Skeletal muscle satellite cell (primary cell): ENCODE measurements around the gene PCNX3.

Experiments used
- H3K27me3 ChIP-seq: 2 replicates; pipeline ENCODE4 v1.7.0; 2013; ENCODE audit warnings: low read length; ENCODE audit not compliant: control insufficient read depth, insufficient read depth
- H3K36me3 ChIP-seq: 2 replicates; pipeline ENCODE4 v1.7.0; 2013; ENCODE audit warnings: mild to moderate bottlenecking, control low read depth, low read length; ENCODE audit not compliant: insufficient read depth
- H3K4me1 ChIP-seq: 2 replicates; pipeline ENCODE4 v1.7.0; 2013; ENCODE audit warnings: low read length; ENCODE audit not compliant: control insufficient read depth, insufficient read depth
- H3K4me2 ChIP-seq: 2 replicates; pipeline ENCODE4 v1.7.0; 2013; ENCODE audit warnings: mild to moderate bottlenecking, low read length
- H3K4me3 ChIP-seq: 2 replicates; pipeline ENCODE4 v1.7.0; 2013; ENCODE audit warnings: low read length
- H3K9ac ChIP-seq: 2 replicates; pipeline ENCODE4 v1.7.0; 2013; ENCODE audit warnings: mild to moderate bottlenecking, low read depth, low read length, moderate library complexity
- H3K9me3 ChIP-seq: replicated peaks from 2 replicates; pipeline ENCODE4 v1.7.0; 2013; ENCODE audit warnings: mild to moderate bottlenecking, control low read depth, low read length

PCNX3 gene

DNA sequence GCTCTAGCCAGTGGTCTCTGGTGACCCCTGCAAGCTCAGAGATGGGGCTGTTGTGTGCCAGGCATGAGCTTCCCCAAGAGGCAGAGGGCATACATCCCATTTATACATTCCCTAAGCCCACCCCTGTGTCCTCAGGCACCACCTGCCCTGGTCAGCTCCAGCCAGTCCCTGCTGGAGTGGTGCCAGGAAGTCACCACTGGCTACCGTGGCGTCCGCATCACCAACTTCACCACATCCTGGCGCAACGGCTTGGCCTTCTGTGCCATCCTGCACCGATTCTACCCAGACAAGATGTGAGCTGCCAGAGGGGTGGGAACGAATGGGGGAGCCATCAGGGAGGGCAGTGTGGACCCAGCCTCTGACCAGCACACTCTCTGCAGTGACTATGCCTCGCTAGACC lies 31.5 kb upstream of the PCNX3 start:
- no peak overlapping the region for H3K4me3 ChIP-seq
- H3K4me2 ChIP-seq = no peak overlapping the region
- H3K36me3 ChIP-seq = peaks cover 62% of the 10 kb centered on the region
- H3K9ac ChIP-seq = no peak overlapping the region
- no peaks in the 10 kb centered on the region for H3K9me3 ChIP-seq
- peaks cover 12% of the 10 kb centered on the region for H3K4me1 ChIP-seq
- no peaks in the 10 kb centered on the region for H3K27me3 ChIP-seq

DNA sequence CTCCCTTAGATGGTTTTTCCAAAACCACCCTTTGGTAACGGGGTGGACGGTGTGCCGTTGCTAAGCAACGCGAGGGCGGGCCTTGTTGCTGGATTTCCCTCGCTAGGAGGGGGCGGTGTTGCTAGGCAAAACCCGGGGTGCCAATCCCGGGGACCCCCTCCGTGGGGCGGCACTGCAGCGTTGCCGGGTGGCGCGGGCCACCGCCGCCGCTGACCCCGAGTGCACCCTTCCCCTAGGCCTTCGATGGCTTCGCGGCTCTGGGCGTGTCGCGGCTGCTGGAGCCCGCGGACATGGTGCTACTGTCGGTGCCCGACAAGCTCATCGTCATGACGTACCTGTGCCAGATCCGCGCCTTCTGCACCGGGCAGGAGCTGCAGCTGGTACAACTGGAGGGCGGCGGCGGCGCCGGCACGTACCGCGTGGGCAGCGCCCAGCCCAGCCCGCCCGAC lies 30.8 kb upstream of the PCNX3 start:
- Histone ChIP-seq H3K4me1 (peaks cover 12% of the 10 kb centered on the region), H3K9me3 (no peaks in the 10 kb centered on the region), H3K27me3 (no peaks in the 10 kb centered on the region), H3K9ac (no peak overlapping the region), H3K4me3 (no peak overlapping the region), H3K36me3 (peaks cover 58% of the 10 kb centered on the region), H3K4me2 (no peak overlapping the region)

DNA sequence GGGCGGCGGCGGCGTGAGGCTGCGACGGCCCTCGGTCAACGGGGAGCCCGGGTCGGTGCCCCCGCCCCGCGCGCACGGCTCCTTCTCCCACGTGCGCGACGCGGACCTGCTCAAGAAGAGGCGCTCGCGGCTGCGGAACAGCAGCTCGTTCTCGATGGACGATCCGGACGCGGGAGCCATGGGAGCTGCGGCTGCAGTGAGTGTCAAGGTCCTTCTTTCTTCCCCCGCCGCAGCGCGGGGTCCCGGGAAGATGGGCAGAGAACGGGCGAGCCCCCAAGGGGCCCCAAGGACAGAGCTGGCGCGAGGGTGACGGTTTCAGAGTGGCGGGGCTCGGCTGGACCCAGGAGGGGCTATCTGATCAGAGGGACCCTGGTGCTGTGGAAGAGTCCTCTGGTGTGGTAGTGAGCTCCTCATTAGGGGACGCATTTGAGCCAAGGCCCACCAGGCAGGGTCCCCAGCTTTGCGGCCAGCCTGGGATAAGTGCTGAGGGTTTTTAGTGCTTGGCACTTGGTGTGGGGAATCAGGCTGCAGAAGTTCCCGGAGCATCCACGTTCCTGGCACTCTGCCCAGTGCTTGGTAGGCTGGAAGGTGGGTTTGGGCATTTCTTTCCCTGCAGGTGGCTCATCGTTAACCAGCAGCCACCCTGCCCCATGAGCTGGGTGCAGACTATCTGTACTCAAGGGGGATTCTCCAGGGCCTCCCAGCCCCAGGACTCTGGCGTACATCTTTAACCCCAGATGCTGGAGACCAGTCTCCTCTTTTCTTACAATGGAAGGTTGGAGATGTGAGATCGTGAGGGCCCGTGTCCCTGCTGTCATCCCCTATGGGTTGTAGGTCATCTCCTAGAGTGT lies 30.0 kb upstream of the PCNX3 start:
- H3K36me3 ChIP-seq = peaks cover 50% of the 10 kb centered on the region
- no peak overlapping the region for H3K4me3 ChIP-seq
- H3K27me3 ChIP-seq = no peaks in the 10 kb centered on the region
- no peak overlapping the region for H3K9ac ChIP-seq
- no peaks in the 10 kb centered on the region for H3K9me3 ChIP-seq
- H3K4me1 ChIP-seq = peaks cover 12% of the 10 kb centered on the region
- no peak overlapping the region for H3K4me2 ChIP-seq

DNA sequence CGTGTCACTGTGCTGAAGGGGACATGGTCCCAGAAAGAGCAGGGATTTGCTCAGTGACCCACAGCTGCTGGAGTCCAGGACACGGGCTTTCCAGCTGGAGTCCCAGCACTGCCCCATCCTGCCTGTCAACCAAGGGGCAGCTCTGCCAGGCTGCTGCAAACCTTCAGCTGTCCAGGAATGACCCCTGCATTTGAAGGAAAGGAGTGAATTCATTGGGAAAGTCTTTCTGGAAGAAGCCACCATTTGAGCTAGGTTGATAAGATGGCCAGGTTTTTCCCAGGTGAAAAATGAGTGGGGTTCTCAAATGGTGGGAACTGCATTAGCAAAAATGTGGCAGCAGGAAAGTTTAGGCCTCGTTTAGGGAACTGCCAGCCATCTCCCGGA lies 29.3 kb upstream of the PCNX3 start:
- Histone ChIP-seq H3K4me2 (no peak overlapping the region), H3K9me3 (no peaks in the 10 kb centered on the region), H3K36me3 (peaks cover 44% of the 10 kb centered on the region), H3K27me3 (no peaks in the 10 kb centered on the region), H3K9ac (no peak overlapping the region), H3K4me1 (peaks cover 12% of the 10 kb centered on the region), H3K4me3 (no peak overlapping the region)

DNA sequence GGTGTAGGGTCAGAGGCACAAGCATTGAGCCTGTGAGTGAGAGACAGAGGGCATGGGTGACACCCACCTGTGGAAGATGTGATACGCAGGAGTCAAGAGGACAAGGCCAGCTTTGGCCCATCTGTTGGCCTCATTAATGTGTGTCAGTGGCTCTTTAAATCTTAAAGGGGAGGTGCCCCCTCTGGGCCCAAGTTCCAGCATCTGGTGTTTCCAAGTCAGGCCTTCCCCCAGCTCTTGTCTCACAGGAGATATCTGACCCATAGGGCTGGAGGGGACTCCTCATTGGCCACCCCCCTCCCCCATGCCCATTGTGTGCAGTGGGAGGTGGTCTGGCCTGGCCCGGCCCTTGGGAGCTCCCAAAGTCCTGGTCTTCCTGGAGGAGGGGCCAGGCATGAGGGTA lies 28.9 kb upstream of the PCNX3 start:
- Histone ChIP-seq H3K36me3 (peaks cover 41% of the 10 kb centered on the region), H3K9me3 (no peaks in the 10 kb centered on the region), H3K9ac (no peak overlapping the region), H3K4me3 (no peak overlapping the region), H3K4me2 (no peak overlapping the region), H3K4me1 (peaks cover 12% of the 10 kb centered on the region), H3K27me3 (no peaks in the 10 kb centered on the region)

DNA sequence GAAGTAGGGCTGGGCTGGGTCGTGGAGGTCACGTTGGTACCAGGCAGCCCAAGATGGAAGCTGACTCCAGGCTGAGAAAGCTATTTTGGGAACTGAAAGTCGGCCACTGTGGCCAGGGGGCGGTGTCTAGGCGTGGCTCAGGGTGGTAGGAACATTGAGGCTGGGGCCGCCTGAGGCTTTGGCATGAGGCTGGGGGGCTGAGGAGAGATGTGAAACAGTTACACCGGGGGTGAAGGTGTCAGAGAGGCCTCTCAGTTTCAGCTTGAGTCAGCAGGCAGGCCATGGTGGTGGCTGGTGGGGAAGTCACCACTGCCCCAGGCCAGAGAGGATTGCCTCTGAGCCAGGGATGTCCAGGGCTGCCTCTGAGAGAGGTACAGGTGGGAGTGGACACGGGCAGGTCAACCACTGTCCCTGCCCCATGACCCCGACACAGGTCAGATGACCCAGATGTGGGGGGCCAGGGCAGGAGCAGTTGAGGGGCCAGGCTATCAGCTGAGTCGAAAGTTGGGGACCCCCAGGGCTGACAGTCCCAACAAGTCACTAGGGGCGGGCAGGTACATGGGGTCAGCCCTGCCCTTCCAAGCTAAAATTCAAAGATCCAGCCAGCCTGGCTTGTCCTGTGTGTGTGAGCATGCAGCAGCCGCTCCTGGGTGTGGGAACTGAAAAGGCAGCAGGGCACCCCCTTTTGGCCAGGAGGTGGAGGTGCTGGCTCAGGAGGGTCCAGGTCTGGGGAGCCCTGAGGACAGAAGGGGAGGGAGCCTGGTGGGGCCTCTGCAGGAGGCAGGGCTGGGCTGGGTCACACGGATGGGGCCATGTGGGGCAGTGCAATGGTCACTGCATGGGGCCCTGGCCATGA lies 27.1 kb upstream of the PCNX3 start:
- Histone ChIP-seq H3K27me3 (no peaks in the 10 kb centered on the region), H3K4me2 (no peak overlapping the region), H3K4me1 (peaks cover 16% of the 10 kb centered on the region), H3K9ac (no peak overlapping the region), H3K4me3 (no peak overlapping the region), H3K9me3 (no peaks in the 10 kb centered on the region), H3K36me3 (peaks cover 37% of the 10 kb centered on the region)

DNA sequence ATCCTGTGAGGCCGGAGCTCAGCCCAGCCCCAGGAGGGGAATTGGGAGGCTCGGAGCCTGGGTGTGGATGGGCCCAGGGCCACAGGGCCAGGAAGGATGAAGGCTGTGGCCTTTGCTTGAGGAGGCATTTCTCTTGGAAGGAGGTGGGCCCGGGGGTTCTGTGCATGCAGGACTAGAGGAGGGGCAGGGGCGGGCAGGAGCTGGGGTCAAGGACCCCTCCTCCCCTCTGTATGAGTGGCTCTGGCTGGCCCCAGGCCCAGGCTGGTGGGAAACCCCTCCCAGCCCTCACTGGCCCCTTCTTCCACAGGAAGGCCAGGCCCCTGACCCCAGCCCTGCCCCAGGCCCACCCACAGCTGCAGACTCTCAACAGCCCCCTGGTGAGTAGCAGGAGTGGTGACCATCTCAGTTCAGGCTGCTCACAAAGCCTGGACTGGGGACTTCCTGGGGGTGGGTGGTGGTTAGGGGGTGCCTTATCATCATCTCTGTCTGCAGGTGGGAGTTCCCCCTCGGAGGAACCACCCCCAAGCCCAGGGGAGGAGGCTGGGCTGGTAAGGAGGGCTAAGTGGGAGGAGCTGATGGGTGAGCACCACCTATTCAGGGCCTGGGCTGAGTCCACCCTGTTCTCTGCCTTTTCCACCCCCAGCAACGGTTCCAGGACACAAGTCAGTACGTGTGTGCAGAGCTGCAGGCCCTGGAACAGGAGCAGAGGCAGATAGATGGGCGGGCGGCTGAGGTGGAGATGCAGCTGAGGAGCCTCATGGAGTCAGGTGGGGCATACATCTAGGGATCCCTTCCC lies 25.9 kb upstream of the PCNX3 start:
- Histone ChIP-seq H3K9me3 (no peaks in the 10 kb centered on the region), H3K36me3 (peaks cover 28% of the 10 kb centered on the region), H3K4me3 (no peak overlapping the region), H3K27me3 (no peaks in the 10 kb centered on the region), H3K4me1 (peaks cover 20% of the 10 kb centered on the region), H3K9ac (no peak overlapping the region), H3K4me2 (no peak overlapping the region)

DNA sequence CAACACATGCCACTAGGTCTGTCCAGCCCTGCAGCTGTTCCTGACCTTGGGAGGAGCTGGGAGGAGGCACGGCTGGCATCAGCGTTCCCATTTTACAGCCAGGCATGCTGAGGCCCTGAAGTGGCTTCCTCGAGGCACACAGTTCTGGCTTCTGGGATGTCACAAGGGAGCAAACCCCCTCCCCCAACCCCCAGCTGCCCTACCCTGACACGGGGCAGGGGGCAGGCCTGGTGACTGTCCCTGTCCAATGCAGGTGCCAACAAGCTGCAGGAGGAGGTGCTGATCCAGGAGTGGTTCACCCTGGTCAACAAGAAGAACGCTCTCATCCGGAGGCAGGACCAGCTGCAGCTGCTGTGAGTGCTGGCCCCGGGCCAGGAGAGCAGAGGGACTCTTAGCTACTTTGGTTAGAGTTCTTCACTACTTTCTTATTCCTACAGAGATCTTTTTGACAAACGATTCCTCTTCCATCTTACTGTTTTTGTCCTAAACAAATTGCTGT lies 25.3 kb upstream of the PCNX3 start:
- peaks cover 25% of the 10 kb centered on the region for H3K36me3 ChIP-seq
- no peak overlapping the region for H3K4me3 ChIP-seq
- no peak overlapping the region for H3K4me2 ChIP-seq
- H3K27me3 ChIP-seq = no peaks in the 10 kb centered on the region
- H3K9ac ChIP-seq = no peak overlapping the region
- no peaks in the 10 kb centered on the region for H3K9me3 ChIP-seq
- H3K4me1 ChIP-seq = peaks cover 20% of the 10 kb centered on the region

DNA sequence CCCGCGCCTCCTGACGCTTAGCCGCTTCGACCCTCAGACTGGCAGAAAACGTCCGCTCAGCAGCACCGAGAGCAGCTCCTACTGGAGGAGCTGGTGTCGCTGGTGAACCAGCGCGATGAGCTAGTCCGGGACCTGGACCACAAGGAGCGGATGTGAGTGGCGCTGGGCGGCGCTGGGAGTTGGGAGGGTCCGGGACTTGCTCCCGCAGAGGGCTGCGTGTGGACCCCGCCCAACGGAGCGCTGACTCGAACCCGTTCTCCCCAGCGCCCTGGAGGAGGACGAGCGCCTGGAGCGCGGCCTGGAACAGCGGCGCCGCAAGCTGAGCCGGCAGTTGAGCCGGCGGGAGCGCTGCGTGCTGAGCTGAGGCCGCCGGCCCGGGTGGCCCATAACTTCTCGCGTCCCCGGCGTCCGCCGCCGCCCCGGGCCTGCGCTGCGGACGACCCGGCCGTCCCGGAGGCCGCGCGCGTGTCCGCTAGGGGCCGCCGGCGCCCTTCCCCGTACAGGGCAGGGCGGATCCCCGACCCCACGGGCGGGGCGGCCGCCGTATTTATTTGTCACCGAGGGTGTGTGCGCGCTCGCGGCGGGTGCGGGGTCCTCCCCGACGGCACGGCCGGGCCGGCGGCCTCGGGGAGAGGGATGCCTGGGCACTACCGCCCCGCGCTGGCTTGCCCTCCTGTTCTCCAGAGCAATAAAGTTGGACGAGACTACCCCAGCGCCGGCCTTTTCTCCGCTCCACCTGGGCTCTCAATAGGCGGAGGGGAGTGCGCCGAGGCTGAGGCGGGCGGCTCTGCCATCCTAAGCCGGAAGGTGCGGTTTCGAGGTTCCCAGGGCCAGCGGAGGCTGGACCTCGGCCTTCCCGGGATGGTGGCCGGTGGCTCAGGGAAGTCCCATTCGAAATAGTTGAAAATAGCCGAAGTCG lies 23.4 kb upstream of the PCNX3 start:
- Histone ChIP-seq H3K36me3 (peaks cover 12% of the 10 kb centered on the region), H3K27me3 (no peaks in the 10 kb centered on the region), H3K4me1 (peaks cover 20% of the 10 kb centered on the region), H3K4me2 (no peak overlapping the region), H3K9ac (no peak overlapping the region), H3K9me3 (no peaks in the 10 kb centered on the region), H3K4me3 (no peak overlapping the region)

DNA sequence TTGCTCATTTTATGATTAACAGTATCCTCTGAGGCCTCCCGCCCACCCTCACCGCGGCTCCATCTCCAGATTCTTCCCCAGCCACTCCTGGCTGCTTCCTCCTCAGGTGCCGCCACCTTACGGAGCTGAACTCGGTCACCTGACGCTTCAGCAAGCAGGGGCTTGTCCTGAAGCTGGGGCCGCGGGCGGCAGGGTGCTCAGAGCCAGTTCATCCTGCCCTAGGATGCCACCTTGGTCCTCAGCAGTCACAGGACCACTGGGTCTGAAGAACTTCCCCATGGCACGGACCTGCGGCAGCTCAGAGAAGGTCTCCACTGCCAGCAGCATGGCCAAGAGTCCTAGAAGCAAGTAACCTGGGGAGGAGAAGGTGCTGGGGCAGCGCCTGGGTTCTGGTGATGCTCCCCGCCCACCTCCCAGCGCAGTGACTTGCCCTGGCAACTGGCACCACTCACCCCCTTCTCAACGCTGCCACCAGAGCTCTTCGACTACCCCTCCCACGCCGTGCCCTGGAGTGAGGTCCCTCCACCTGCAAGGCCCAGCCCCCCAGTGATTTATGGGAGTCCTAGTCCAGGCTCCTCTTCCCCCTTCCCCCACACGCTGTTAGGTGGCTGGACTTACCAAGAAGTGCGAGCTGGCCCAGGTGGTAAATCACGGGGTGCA lies 22.6 kb upstream of the PCNX3 start:
- Histone ChIP-seq H3K4me2 (no peak overlapping the region), H3K4me1 (peaks cover 13% of the 10 kb centered on the region), H3K9me3 (no peaks in the 10 kb centered on the region), H3K4me3 (no peak overlapping the region), H3K27me3 (no peaks in the 10 kb centered on the region), H3K36me3 (peaks cover 15% of the 10 kb centered on the region), H3K9ac (no peak overlapping the region)
